ENCODE data around the gene ZNF580.

Gene ZNF580

GRCh38 chr19:55605637-55606470 is 34.9 kb upstream of the ZNF580 start, which contains the start of gene ZNF865:
Gene ZNF865 (plus strand): TSS chr19:55605647. CDS start chr19:55613619, 7,972 bp downstream.
- TF ChIP-seq YY1 (IDR thresholded peaks at IDR 0.05; ENCODE audit: low read depth), result 0 out of 2 replicates have a peak, but pooled peaks have one; percentile 30
- TF ChIP-seq EP300 (IDR thresholded peaks at IDR 0.05; ENCODE audit: borderline replicate concordance), result 0 out of 2 replicates have a peak, but pooled peaks have one; percentile 18
- peak; percentile 73 for TF ChIP-seq MAX (IDR thresholded peaks at IDR 0.05)
- TF ChIP-seq ZBTB7A (IDR thresholded peaks at IDR 0.05; ENCODE audit: low read depth), result no peak
- TF ChIP-seq RAD21 (IDR thresholded peaks at IDR 0.05; ENCODE audit: low read depth), result peak; percentile 85
- 0 out of 2 replicates have a peak, but pooled peaks have one; percentile 0 for TF ChIP-seq EGR1 (IDR thresholded peaks at IDR 0.05)
- no peak for TF ChIP-seq USF1 (IDR thresholded peaks at IDR 0.05)

- TF ChIP-seq TAF1 (IDR thresholded peaks at IDR 0.05; ENCODE audit: low read depth) (no peak), TCF12 (IDR thresholded peaks at IDR 0.05; ENCODE audit: low read depth) (no peak), CREB1 (IDR thresholded peaks at IDR 0.05; ENCODE audit: low read depth) (no peak), NFIC (IDR thresholded peaks at IDR 0.05) (no peak), TEAD4 (IDR thresholded peaks at IDR 0.05) (no peak), EP300 (IDR thresholded peaks at IDR 0.05; ENCODE audit: borderline replicate concordance) (no peak), MAX (IDR thresholded peaks at IDR 0.05) (no peak), CEBPB (IDR thresholded peaks at IDR 0.05) (no peak), EGR1 (IDR thresholded peaks at IDR 0.05) (no peak), USF1 (IDR thresholded peaks at IDR 0.05) (no peak)
Measured at GRCh38 chr19:55606471-55606787, 34.4 kb upstream of the ZNF580 start.

GRCh38 chr19:55606817-55607216 is 34.0 kb upstream of the ZNF580 start:
- no peak for TF ChIP-seq FOXM1 (IDR thresholded peaks at IDR 0.05; ENCODE audit: borderline replicate concordance, low read depth)
- no peak for TF ChIP-seq ZBTB7A (IDR thresholded peaks at IDR 0.05; ENCODE audit: low read depth)
- no peak for TF ChIP-seq MAX (IDR thresholded peaks at IDR 0.05)
- TF ChIP-seq EGR1 (IDR thresholded peaks at IDR 0.05), result no peak
- TF ChIP-seq USF1 (IDR thresholded peaks at IDR 0.05), result no peak
- no peak for TF ChIP-seq TAF1 (IDR thresholded peaks at IDR 0.05; ENCODE audit: low read depth)
- no peak for TF ChIP-seq RAD21 (IDR thresholded peaks at IDR 0.05; ENCODE audit: low read depth)
- TF ChIP-seq REST (IDR thresholded peaks at IDR 0.05; ENCODE audit: low read depth), result no peak
- no peak for TF ChIP-seq CREB1 (IDR thresholded peaks at IDR 0.05; ENCODE audit: low read depth)
- no peak for TF ChIP-seq EP300 (IDR thresholded peaks at IDR 0.05; ENCODE audit: borderline replicate concordance)
- TF ChIP-seq TCF12 (IDR thresholded peaks at IDR 0.05; ENCODE audit: low read depth), result no peak
- TF ChIP-seq CEBPB (IDR thresholded peaks at IDR 0.05), result no peak
- no peak for TF ChIP-seq YY1 (IDR thresholded peaks at IDR 0.05; ENCODE audit: low read depth)

- TF ChIP-seq CEBPB (IDR thresholded peaks at IDR 0.05), result no peak
- TF ChIP-seq MAX (IDR thresholded peaks at IDR 0.05), result no peak
- no peak for TF ChIP-seq NFIC (IDR thresholded peaks at IDR 0.05)
- TF ChIP-seq USF1 (IDR thresholded peaks at IDR 0.05), result no peak
Measured at GRCh38 chr19:55609326-55609725, 31.5 kb upstream of the ZNF580 start.

- TF ChIP-seq EP300 (IDR thresholded peaks at IDR 0.05; ENCODE audit: borderline replicate concordance) (no peak), ZBTB7A (IDR thresholded peaks at IDR 0.05; ENCODE audit: low read depth) (no peak), TEAD4 (IDR thresholded peaks at IDR 0.05) (no peak), EGR1 (IDR thresholded peaks at IDR 0.05) (no peak), MAX (IDR thresholded peaks at IDR 0.05) (no peak), TCF12 (IDR thresholded peaks at IDR 0.05; ENCODE audit: low read depth) (no peak), USF1 (IDR thresholded peaks at IDR 0.05) (no peak), FOXM1 (IDR thresholded peaks at IDR 0.05; ENCODE audit: borderline replicate concordance, low read depth) (no peak), TAF1 (IDR thresholded peaks at IDR 0.05; ENCODE audit: low read depth) (no peak), REST (IDR thresholded peaks at IDR 0.05; ENCODE audit: low read depth) (no peak), CREB1 (IDR thresholded peaks at IDR 0.05; ENCODE audit: low read depth) (no peak), NFIC (IDR thresholded peaks at IDR 0.05) (no peak), YY1 (IDR thresholded peaks at IDR 0.05; ENCODE audit: low read depth) (no peak), CEBPB (IDR thresholded peaks at IDR 0.05) (no peak), RAD21 (IDR thresholded peaks at IDR 0.05; ENCODE audit: low read depth) (no peak)
Measured at GRCh38 chr19:55611300-55611982, 29.4 kb upstream of the ZNF580 start.

Measured in Ishikawa (cell line).